Sigmoid colon (tissue), 4 donors: ENCODE data around the gene GLP1R.

Experiments used
- CTCF ChIP-seq, 4 experiments: fragments of 450-650 bp in 3 of 4; fragments of 200-600 bp in 1 of 4; IDR thresholded peaks; one replicate each; pipeline ENCODE4 v1.5.1; 2016 to 2019; ENCODE audit warnings: antibody characterized with exemption in 4 of 4, mild to moderate bottlenecking in 3 of 4, moderate library complexity in 2 of 4
- EP300 ChIP-seq, 4 donors: sonication (generic); formaldehyde crosslinking; IDR thresholded peaks; one replicate each; pipeline ENCODE4 v1.6.1; 2017; ENCODE audit warnings: antibody characterized with exemption in 4 of 4
- POLR2A ChIP-seq, 2 donors: fragments of 450-650 bp; IDR thresholded peaks; one replicate each; pipeline ENCODE4 v1.6.1; 2016; ENCODE audit warnings: antibody characterized with exemption in 2 of 2, mild to moderate bottlenecking in 2 of 2, moderate library complexity in 2 of 2
- POLR2AphosphoS5 ChIP-seq, 4 donors: sonication (generic); formaldehyde crosslinking; IDR thresholded peaks; one replicate each; pipeline ENCODE4 v1.6.1; 2017; ENCODE audit warnings: antibody characterized with exemption in 4 of 4

GRCh38 chr6:39137245-39137644 lies 88.7 kb downstream of the GLP1R start:
- TF ChIP-seq CTCF (IDR thresholded peaks at IDR 0.05) (no peak), EP300 (IDR thresholded peaks at IDR 0.05) (no peak), POLR2A (IDR thresholded peaks at IDR 0.05) (no peak), POLR2AphosphoS5 (IDR thresholded peaks at IDR 0.05) (no peak)
